HG03045 (cell line): ENCODE measurements around the gene ALS2.

Experiments
- ATAC-seq: cut with Tn5 transposase; IDR thresholded peaks from one replicate; pipeline ENCODE4 v1.9.1; 2021; ENCODE audit warnings: mild to moderate bottlenecking, moderate library complexity; ENCODE audit not compliant: unreplicated experiment

Gene ALS2

DNA sequence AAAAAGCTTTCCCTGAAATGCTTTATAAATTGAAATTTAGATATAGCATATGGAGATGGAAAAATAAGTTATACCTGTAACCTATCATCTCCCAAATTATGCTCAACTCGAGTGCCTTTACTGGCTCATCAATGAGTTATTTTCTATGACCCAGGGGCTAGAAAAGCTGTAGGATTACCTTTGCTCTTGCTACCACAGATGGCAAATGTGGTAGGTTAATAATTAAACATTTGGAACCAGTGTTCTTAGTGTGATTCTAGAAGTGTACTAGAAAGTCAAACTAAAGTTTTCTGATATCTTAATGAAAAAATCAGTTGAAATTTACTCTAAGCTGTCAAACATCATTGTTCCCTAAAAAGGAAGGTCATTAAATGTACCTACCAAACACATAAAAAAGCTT lies 22.5 kb downstream of the ALS2 start:
- ATAC-seq, result no peak

DNA sequence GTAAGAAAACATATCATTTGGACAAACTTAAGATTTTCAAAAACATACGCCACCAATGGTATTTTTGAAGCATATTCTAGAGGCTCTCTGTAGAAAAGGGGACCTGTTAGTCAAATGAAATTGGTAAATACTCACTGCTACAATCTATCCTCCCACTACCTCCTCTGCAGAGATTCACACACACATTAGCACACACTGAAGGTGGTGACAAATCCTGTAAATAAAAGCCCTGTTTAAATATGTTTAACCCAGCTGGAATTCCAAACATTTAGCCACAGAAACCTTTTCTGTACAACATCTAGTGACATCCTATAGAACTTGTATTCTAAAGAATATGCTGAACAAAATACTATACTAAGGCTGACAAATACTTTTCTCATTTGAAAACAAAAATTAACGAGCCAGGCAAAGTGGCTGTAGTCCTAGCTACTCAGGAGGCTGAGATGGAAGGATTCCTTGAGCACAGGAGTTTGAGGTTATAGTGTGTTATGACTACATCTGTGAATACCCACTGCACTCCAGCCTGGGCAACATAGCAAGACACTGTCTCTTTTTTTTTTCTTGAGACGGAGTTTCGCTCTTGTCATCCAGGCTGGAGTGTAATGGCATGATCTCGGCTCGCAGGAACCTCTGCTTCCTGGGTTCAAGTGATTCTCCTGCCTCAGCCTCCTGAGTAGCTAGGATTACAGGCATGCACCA lies 25.9 kb downstream of the ALS2 start:
- ATAC-seq, result no peak

DNA sequence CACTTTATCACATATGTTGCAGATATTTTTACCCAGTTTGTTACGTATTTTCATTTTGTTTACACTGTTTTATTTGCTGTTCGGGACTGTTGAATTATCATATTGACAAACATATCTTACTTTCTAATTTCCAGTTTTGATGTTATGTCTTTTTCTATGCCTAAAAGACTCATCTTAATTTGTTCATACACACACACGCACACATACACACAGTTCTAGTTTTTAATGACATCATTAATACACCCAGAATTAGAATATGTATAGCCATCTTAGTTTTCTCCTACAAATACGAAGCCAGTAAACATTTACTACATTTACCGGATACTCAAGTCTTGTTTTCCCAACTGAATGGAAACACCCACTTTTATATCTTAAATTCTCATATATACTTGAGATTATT lies 29.2 kb downstream of the ALS2 start:
- ATAC-seq, result no peak

DNA sequence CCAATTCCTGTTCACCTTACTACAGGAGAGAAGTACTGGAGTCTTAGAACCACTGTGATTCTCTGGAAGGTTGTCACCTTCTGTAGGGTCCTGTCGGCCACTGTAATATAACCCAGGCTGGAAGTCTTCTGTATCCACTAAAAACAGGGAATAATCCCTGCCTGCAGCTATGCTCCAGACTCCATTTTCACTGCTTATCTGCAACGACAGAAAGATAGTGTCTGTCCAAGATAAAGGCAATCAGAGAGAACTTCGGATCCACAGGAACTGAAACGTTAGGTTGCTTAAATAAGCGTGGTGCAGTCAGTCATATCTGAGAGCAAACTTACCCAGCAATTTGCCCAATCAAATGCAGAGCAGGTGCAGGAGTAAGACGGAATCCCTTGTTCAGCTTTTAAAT lies 34.2 kb downstream of the ALS2 start:
- ATAC-seq, result no peak

DNA sequence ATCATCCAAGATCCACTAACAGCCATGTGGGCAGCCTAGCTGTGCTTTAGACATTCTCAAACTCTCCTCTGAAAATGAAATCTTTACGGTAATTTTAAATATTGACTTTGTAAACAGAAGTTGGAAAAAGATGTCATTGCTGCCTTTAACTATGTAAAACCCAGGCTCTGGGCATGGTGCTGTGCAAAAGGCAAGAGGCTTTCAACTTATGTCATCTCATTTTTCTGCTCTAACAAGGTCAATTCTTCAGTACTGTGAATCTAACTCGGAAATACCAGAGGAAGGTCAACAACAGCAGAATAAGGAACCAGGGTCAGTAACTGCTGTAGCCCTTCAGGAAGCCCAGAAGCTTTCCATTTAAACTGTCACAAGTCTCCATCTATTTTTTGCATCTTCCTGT lies 45.2 kb downstream of the ALS2 start:
- no peak for ATAC-seq

DNA sequence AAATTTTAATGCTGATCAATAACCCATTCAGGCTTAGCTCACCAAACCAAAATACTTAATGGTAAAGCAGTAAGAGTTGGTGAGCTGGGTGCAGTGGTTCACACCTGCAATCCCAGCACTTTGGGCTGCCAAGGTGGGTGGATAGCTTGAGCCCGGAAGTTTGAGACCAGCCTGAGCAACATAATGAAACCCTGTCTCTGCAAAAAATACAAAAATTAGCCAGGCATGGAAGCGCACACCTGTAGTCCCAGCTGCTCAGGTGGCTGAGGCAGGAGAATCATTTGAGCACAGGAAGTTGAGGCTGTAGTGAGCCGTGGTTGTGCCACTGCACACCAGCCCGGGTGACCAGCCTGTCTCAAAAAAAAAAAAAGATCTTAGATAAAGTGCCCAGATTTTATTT lies 46.6 kb downstream of the ALS2 start:
- no peak for ATAC-seq

DNA sequence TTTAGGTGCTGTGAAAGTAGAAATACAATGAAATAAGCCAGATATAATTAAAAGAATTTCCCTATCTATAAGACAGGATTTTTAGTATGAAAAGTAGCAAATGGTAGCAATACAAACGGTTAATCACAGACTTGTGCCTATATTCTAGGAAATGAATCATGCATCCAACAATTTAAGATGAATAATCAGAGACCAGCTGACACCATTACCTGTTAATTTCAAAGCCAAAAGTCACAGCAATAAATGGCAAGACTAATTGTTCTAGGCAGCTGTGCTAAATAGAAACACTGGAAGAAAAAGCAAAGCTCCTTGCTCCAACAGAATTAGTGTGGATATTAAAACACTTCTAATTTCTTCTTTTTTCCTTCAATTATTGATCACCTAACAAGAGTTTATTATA lies 47.2 kb downstream of the ALS2 start:
- no peak for ATAC-seq

DNA sequence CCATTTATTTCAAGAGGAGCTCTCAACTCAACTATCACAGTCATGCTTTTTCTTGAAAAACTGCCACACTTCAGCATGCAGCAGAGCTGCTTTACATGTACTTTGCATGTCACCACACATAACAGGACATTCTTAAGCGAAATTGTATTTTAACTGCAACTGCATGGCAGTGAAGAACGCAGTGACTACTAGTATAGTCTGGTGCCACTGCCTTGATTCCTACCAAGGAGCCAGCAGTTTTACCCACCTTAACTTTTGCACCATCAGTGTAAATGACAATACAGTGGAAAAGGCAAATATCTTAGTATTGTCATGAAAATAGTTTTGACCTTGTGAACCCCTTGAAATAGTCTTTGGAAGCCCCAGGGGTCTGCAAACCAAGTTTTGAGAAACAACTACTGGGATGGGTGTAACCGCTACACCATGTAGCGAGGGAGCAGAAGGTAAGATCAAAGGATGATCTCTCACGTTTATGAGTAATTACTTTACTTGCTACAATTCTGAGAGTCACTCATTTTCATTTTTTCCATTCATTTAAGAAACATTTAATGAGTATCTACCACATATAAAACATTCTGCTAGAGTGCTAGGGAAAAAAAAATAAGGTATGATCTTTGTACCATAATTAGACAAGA lies 50.0 kb downstream of the ALS2 start:
- no peak for ATAC-seq

DNA sequence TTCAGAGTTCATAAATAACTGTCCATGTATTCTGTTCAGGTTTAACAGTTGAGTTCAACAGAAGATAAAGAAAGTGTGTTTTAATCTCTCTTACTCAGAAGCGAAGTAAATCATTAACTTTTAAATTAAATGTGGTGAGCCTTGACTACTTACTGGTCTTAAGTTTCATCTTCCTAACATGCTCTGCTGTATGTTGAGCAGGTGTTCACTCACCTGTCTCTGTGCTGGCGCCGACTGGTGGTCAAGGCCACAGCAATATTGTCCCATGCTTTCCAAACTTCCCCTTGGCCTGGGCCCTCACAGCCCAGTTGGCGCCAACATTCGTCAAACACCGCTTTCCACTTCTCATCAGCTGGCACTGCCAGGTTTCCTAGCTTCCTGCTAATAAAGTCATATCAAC lies 65.3 kb downstream of the ALS2 start:
- no peak for ATAC-seq

DNA sequence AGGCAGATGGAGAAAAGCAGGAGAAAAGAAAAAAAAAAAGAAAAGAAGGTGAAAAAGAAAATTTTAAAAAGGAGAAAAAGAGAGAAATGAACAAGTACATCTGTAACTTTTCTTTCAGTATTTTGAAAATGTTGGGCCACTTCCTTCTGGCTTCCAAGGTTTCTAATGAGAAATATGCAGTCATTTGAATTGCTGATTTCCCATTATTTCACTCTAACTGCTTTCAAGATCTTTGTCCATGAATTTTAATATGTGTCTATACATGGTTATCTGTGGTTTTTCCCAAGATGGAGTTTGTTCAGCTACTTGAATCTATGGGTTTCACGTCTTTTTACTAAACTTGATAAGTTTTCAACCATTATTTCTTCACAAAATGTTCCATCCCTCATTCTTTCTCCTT lies 68.0 kb downstream of the ALS2 start:
- no peak for ATAC-seq

DNA sequence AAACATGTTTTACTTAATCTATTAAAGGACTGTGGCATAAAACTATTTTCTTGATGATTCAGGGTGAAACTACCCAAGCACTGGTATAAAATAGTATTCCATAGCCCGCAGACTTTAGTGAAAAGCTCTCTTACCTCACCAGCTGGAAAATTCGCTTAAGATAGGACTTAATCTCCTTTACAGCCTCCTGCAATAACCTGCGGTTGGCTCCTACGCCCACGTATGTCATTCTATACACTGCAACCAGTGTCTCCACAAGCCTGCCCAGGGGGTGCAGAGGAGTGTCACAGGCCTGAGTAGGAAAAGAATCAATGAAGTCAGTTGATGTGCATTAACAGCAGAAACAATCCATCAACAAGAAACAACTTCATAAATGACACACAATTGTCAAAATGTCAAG lies 71.0 kb downstream of the ALS2 start:
- ATAC-seq, result no peak

DNA sequence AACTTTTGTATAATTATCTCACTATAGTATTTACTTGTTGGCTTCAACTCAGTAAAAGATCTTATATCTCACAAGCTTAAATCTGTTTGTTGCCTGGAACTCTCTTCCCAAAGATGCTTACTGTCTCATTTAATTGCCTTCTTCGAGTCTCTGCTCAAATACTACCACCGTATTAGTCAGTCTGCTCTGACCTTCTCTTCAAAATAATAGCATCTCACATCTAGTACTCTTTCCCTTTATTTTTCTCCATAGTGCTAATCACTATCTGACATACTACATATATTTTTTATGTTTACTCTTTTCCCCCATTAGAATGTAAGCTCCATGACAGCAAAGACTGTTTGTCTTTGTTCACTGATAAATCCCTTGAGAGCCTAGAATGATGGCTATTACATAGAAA lies 71.7 kb downstream of the ALS2 start:
- no peak for ATAC-seq

DNA sequence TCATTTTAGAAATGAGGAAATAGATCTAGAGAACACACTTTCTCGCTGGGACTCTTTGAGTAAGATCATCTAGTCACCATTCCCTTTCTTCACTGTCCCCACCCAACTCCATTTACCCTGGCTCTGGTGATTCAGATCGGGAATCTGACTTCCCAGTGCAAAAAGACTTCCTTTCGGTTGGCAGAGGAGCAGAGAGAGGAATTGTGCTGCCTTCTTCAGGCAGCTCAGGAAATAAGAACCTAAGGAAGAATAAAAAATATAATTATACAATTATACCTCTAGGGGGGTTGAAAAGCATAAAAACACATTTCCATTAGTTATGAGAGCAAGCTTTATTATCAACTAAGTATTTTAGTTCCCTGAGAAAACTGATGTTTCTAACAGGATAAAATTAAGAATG lies 73.0 kb downstream of the ALS2 start:
- ATAC-seq, result no peak

DNA sequence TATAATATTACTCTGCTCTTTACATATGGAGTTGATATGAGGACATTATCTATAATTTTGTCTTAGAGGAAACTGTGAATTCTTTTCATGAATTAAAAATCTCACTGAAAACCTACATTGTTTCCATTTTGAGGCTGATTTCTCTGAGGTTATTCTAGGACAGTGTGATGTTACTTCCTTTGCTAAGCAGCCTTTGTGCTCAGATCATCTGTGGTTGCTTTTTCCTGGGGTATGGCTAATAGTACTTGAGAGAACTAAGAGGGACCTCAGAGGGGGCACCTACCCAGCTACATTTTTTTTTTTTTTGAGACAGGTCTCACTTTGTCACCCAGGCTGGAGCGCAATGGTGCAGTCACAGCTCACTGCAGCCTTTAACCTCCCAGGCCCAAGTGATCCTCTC lies 73.6 kb downstream of the ALS2 start:
- no peak for ATAC-seq

DNA sequence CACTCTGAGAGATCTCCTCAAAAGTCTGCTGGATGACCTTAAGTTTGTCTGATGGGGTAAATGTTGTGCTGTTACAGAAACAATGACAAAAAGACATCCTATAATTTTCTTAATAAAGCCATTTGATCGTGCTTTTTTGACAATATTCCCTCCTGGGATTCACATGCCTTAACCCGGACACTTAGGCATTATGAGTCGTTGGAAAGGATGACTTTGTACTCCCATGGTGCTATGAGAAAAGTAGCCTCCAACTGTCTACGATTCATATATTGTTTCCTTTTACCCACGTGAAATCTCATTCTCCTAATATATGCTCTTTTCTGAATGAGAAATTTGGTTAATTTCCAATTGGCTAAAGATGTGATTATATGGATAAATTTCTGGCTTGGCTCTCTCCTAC lies 76.2 kb downstream of the ALS2 start:
- ATAC-seq, result no peak

DNA sequence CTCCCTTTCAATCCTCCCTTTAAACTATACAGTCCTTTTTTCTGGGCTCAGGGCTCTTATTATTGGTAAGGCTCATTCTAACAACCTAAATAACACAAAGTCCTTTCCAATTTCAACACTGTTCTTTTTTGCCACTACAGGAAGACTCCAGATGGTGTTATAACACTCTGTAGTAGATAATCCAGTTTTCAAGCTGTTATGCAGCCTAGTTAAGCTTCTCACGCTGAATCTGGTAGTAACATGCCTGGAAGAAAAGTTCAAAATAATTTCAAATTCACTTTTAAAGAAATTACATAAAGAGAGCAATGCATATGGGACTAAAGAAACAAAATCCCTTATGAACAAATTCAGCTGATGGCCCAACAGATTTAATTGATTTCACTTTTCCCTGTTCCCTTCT lies 79.1 kb downstream of the ALS2 start:
- no peak for ATAC-seq

DNA sequence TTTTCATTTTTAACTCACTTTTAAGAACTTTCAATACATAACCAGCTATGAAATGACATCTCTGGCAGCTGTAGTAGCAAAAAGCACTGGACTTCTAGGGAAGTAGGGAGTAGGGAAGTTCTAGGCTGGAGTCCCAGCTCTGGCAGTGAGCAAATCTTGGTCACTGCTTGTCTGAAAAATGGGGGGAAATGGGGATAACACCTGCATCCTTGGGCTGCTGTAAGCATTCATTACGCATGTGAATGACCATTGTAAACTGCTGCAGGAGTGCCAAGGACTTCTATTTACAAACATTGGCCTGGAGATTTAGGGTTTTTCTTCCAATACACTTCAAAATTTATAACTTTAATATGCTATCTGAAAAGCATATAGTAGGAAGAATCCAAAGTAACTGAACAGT lies 81.3 kb downstream of the ALS2 start:
- no peak for ATAC-seq

DNA sequence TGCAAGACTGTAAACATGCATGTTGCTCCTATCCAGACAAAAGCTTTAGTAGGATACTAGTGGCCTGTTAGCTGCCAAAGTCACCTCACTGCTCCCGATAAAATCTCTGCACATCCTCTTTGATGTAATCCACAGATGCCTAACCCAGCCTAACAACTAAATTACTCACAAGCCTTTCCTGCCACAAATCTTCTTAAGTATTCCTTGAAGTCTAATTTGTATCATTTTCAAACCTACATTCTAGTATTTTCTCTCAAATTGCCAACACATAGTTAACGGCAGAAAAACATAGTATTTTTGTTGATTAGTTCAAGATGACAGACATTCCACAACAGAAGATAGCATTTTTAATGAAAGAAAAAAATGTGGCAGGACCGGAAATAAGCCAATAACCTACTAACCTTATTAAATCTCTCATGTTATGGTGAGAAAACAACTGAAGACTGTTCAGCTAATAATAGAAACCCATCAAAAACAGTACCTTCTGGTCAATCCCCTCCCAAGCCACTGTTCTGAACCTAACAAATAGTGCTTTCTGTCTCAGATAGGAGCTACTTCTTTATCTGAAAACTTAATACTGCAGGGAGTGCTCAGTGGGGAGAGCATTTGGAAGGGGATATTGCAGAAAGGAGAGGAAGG lies 82.0 kb downstream of the ALS2 start, which contains the start of gene MPP4:
MPP4 (minus strand) TSS at position 57 of the 639 bp plus-strand sequence. CDS start 4,690 bp downstream, outside the sequence.
- no peak for ATAC-seq

DNA sequence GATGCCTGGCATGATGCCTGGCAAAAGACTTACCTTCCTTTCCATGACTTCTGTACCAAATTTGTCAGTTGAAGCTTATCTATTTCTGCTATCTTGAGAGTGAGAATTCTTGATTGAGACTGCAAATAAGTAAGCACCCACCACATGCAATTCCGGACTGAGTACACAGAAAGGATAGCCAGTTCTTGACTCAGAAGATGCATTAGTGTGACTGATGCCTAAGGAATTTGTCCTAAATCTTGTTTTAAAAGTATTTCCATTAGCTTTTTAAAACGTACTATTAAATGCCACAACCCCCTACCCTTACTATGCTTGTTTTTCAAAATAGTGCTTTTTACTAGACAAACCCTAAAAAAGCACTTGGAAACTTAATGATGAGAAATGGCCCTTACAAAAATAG lies 82.8 kb downstream of the ALS2 start:
- ATAC-seq, result no peak

DNA sequence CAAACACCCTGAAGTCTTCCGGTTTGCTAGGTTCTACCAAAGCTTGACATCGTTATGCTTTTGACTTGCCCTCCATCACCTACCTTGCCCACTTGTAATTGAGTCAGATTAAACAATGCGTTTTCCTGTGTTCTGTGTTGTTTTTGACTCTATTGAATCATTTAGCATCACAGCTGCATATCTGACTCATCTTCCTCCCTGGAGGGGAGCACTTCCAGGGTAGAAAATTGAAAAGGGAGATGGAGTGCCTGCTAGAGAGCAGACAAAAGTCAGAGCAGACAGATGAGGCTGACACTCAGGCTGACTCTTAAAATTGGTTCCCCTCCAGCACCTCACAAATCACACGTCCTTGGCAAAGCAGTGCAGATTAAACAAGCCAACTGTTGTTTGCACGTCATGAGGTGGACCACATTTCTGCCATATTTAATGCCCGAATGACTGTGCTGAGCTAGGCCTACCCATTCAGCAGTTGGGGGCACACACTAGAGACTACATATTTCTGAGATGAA lies 84.5 kb downstream of the ALS2 start:
- no peak for ATAC-seq

DNA sequence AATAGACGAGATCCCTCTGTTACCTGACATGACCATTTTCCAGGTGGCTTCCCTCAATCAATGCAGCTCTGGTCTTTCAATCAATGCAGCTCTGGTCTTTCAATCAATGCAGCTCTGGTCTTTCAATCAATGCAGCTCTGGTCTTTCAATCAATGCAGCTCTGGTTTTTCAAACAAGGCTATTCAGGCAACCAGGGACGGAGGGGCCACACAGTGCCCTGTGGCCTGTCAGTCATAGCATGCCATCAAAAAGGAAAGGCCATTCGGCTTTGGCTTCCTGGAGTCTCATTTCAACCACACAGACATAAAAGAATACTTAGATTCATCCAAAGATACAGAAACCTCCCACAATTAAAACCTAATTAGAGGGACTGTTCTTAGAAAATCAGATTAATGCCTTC lies 95.6 kb downstream of the ALS2 start:
- ATAC-seq, result no peak

DNA sequence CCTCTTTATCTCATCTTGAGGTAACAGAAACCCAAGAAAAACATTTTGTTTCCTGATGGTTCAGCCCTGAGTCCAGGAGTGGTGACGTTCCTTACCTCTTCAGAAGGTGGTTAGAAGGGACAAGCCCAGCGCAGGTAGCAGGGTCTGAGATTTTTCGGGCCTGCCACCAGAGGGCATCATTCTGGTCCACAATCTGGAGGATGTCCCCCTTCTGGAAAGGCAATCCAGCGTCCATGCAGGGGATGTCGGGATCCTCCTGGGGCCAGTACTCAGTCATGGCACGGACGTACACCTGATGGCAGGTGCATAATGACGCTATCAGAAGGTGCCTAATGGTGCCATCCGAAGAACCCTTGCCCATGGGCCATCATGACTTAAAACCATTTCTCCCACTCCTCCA lies 100.0 kb downstream of the ALS2 start:
- ATAC-seq, result no peak
